ENCODE measurements around the gene KIAA1217. TPM values are rescaled to one million over a fixed set of nuclear protein-coding genes. Genes with fewer than 3 reads are reported as not detected.

KIAA1217 gene
- total and polyA plus RNA-seq, 9 donors: 18.8 to 39.7 (median 21.8) TPM

- Histone ChIP-seq H3K4me1 (ENCODE audit: control insufficient read depth, insufficient read depth, low read length) (peaks cover 5% of the 10 kb centered on the region), H3K27me3 (ENCODE audit: control insufficient read depth, insufficient read depth, low read length) (no peaks in the 10 kb centered on the region), H3K9me3 (replicated peaks; ENCODE audit: control insufficient read depth, low read depth, low read length) (no peaks in the 10 kb centered on the region), H3K27ac (ENCODE audit: low read length) (no peak overlapping the region), H3K4me3 (ENCODE audit: low read length) (no peak overlapping the region), H3K36me3 (ENCODE audit: control insufficient read depth, insufficient read depth, low read length) (no peaks in the 10 kb centered on the region)
- no peak for DNase-seq
- 100% methylated on average over 2 of the region's 8 CpGs for WGBS (ENCODE audit: insufficient coverage)
Measured at GRCh38 chr10:24240041-24240751, 31.3 kb downstream of the KIAA1217 start.

- no peak overlapping the region for H3K27ac ChIP-seq (ENCODE audit: low read length)
- H3K4me3 ChIP-seq (ENCODE audit: low read length): no peak overlapping the region
- no peaks in the 10 kb centered on the region for H3K27me3 ChIP-seq (ENCODE audit: control insufficient read depth, insufficient read depth, low read length)
- WGBS (ENCODE audit: insufficient coverage): no CpG with 5 or more reads among the region's 5 CpGs
- H3K36me3 ChIP-seq (ENCODE audit: control insufficient read depth, insufficient read depth, low read length): no peaks in the 10 kb centered on the region
- no peaks in the 10 kb centered on the region for H3K9me3 ChIP-seq (replicated peaks; ENCODE audit: control insufficient read depth, low read depth, low read length)
- DNase-seq: peak; percentile 76
- H3K4me1 ChIP-seq (ENCODE audit: control insufficient read depth, insufficient read depth, low read length): peaks cover 5% of the 10 kb centered on the region
Measured at GRCh38 chr10:24241536-24242040, 32.6 kb downstream of the KIAA1217 start.

GRCh38 chr10:24242562-24242961, 33.6 kb downstream of the KIAA1217 start:
- Histone ChIP-seq H3K4me3 (ENCODE audit: low read length) (no peak overlapping the region), H3K27me3 (ENCODE audit: control insufficient read depth, insufficient read depth, low read length) (no peaks in the 10 kb centered on the region), H3K36me3 (ENCODE audit: control insufficient read depth, insufficient read depth, low read length) (no peaks in the 10 kb centered on the region), H3K27ac (ENCODE audit: low read length) (no peak overlapping the region), H3K9me3 (replicated peaks; ENCODE audit: control insufficient read depth, low read depth, low read length) (no peaks in the 10 kb centered on the region), H3K4me1 (ENCODE audit: control insufficient read depth, insufficient read depth, low read length) (peaks cover 5% of the 10 kb centered on the region)
- WGBS (ENCODE audit: insufficient coverage): 100% methylated on average over 2 of the region's 4 CpGs
- DNase-seq: no peak

- H3K9me3 ChIP-seq (replicated peaks; ENCODE audit: control insufficient read depth, low read depth, low read length): no peaks in the 10 kb centered on the region
- WGBS (ENCODE audit: insufficient coverage): no CpG with 5 or more reads among the region's 5 CpGs
- no peaks in the 10 kb centered on the region for H3K27me3 ChIP-seq (ENCODE audit: control insufficient read depth, insufficient read depth, low read length)
- no peak for DNase-seq
- no peak overlapping the region for H3K4me3 ChIP-seq (ENCODE audit: low read length)
- no peaks in the 10 kb centered on the region for H3K36me3 ChIP-seq (ENCODE audit: control insufficient read depth, insufficient read depth, low read length)
- peaks cover 4% of the 10 kb centered on the region for H3K4me1 ChIP-seq (ENCODE audit: control insufficient read depth, insufficient read depth, low read length)
- no peak overlapping the region for H3K27ac ChIP-seq (ENCODE audit: low read length)
Measured at GRCh38 chr10:24246365-24246764, 37.4 kb downstream of the KIAA1217 start.

GRCh38 chr10:24247841-24248240, 38.9 kb downstream of the KIAA1217 start:
- Histone ChIP-seq H3K9me3 (replicated peaks; ENCODE audit: control insufficient read depth, low read depth, low read length) (no peaks in the 10 kb centered on the region), H3K27me3 (ENCODE audit: control insufficient read depth, insufficient read depth, low read length) (no peaks in the 10 kb centered on the region), H3K27ac (ENCODE audit: low read length) (no peak overlapping the region), H3K36me3 (ENCODE audit: control insufficient read depth, insufficient read depth, low read length) (no peaks in the 10 kb centered on the region), H3K4me1 (ENCODE audit: control insufficient read depth, insufficient read depth, low read length) (peaks cover 4% of the 10 kb centered on the region), H3K4me3 (ENCODE audit: low read length) (no peak overlapping the region)
- WGBS (ENCODE audit: insufficient coverage): no CpG with 5 or more reads among the region's 1 CpG
- DNase-seq: no peak

GRCh38 chr10:24249829-24250415, 41.0 kb downstream of the KIAA1217 start:
- no peak for DNase-seq
- Histone ChIP-seq H3K27ac (ENCODE audit: low read length) (no peak overlapping the region), H3K4me3 (ENCODE audit: low read length) (no peak overlapping the region), H3K4me1 (ENCODE audit: control insufficient read depth, insufficient read depth, low read length) (peaks cover 4% of the 10 kb centered on the region), H3K36me3 (ENCODE audit: control insufficient read depth, insufficient read depth, low read length) (no peaks in the 10 kb centered on the region), H3K9me3 (replicated peaks; ENCODE audit: control insufficient read depth, low read depth, low read length) (no peaks in the 10 kb centered on the region), H3K27me3 (ENCODE audit: control insufficient read depth, insufficient read depth, low read length) (no peaks in the 10 kb centered on the region)
- 90% methylated on average over 3 of the region's 9 CpGs for WGBS (ENCODE audit: insufficient coverage)

GRCh38 chr10:24251547-24251946, 42.6 kb downstream of the KIAA1217 start:
- Histone ChIP-seq H3K4me1 (ENCODE audit: control insufficient read depth, insufficient read depth, low read length) (peaks cover 18% of the 10 kb centered on the region), H3K27ac (ENCODE audit: low read length) (no peak overlapping the region), H3K4me3 (ENCODE audit: low read length) (no peak overlapping the region), H3K9me3 (replicated peaks; ENCODE audit: control insufficient read depth, low read depth, low read length) (no peaks in the 10 kb centered on the region), H3K27me3 (ENCODE audit: control insufficient read depth, insufficient read depth, low read length) (no peaks in the 10 kb centered on the region), H3K36me3 (ENCODE audit: control insufficient read depth, insufficient read depth, low read length) (no peaks in the 10 kb centered on the region)
- DNase-seq: no peak
- no CpG with 5 or more reads among the region's 2 CpGs for WGBS (ENCODE audit: insufficient coverage)

GRCh38 chr10:24254180-24254579, 45.2 kb downstream of the KIAA1217 start:
- H3K9me3 ChIP-seq (replicated peaks; ENCODE audit: control insufficient read depth, low read depth, low read length): no peaks in the 10 kb centered on the region
- no peak overlapping the region for H3K27ac ChIP-seq (ENCODE audit: low read length)
- peaks cover 26% of the 10 kb centered on the region for H3K4me1 ChIP-seq (ENCODE audit: control insufficient read depth, insufficient read depth, low read length)
- no peaks in the 10 kb centered on the region for H3K27me3 ChIP-seq (ENCODE audit: control insufficient read depth, insufficient read depth, low read length)
- DNase-seq: no peak
- WGBS (ENCODE audit: insufficient coverage): 61% methylated on average over 2 of the region's 3 CpGs
- H3K4me3 ChIP-seq (ENCODE audit: low read length): no peak overlapping the region
- no peaks in the 10 kb centered on the region for H3K36me3 ChIP-seq (ENCODE audit: control insufficient read depth, insufficient read depth, low read length)

GRCh38 chr10:24255115-24255880, 46.4 kb downstream of the KIAA1217 start:
- Histone ChIP-seq H3K27ac (ENCODE audit: low read length) (no peak overlapping the region), H3K4me1 (ENCODE audit: control insufficient read depth, insufficient read depth, low read length) (peaks cover 27% of the 10 kb centered on the region), H3K4me3 (ENCODE audit: low read length) (no peak overlapping the region), H3K9me3 (replicated peaks; ENCODE audit: control insufficient read depth, low read depth, low read length) (no peaks in the 10 kb centered on the region), H3K27me3 (ENCODE audit: control insufficient read depth, insufficient read depth, low read length) (no peaks in the 10 kb centered on the region), H3K36me3 (ENCODE audit: control insufficient read depth, insufficient read depth, low read length) (no peaks in the 10 kb centered on the region)
- DNase-seq: no peak
- 64% methylated on average over 12 of the region's 14 CpGs for WGBS (ENCODE audit: insufficient coverage)

- no peak overlapping the region for H3K4me3 ChIP-seq (ENCODE audit: low read length)
- no peaks in the 10 kb centered on the region for H3K9me3 ChIP-seq (replicated peaks; ENCODE audit: control insufficient read depth, low read depth, low read length)
Measured at GRCh38 chr10:24255881-24256311, 47.0 kb downstream of the KIAA1217 start.

More at GRCh38 chr10:24255881-24256311, 47.0 kb downstream of the KIAA1217 start:
- Histone ChIP-seq H3K4me1 (ENCODE audit: control insufficient read depth, insufficient read depth, low read length) (peaks cover 27% of the 10 kb centered on the region), H3K27ac (ENCODE audit: low read length) (peak overlapping the region; percentile 39), H3K36me3 (ENCODE audit: control insufficient read depth, insufficient read depth, low read length) (no peaks in the 10 kb centered on the region), H3K27me3 (ENCODE audit: control insufficient read depth, insufficient read depth, low read length) (no peaks in the 10 kb centered on the region)
- DNase-seq: no peak
- 70% methylated on average over 2 of the region's 5 CpGs for WGBS (ENCODE audit: insufficient coverage)
